Left lung (tissue), 14 donors: ENCODE data around the gene COX20. TPM values are rescaled to one million over a fixed set of nuclear protein-coding genes. Genes with fewer than 3 reads are reported as not detected.

ENCODE experiments used
- ATAC-seq: fragments of 200-7000 bp; cut with Tn5 transposase; one replicate; pipeline ENCODE4 v1.9.1; 2020; ENCODE audit warnings: moderate library complexity
- DNase-seq, 4 donors: peaks; one replicate each; pipeline ENCODE4 v3.0.0-alpha.2; 2013 to 2020
- H3K27ac ChIP-seq, 2 donors: fragments of 200-600 bp; sonication (generic) in 1 of 2; one replicate each; pipeline versions ENCODE4 v1.5.0 to v1.8.0; 2020 to 2021
- H3K27me3 ChIP-seq, 2 donors: fragments of 200-600 bp; sonication (generic) in 1 of 2; one replicate each; pipeline versions ENCODE4 v1.5.0 to v1.8.0; 2020 to 2021
- H3K36me3 ChIP-seq, 2 donors: fragments of 200-600 bp; sonication (generic) in 1 of 2; one replicate each; pipeline versions ENCODE4 v1.5.0 to v1.8.0; 2020 to 2021
- H3K4me1 ChIP-seq, 2 donors: fragments of 200-600 bp; one replicate each; pipeline ENCODE4 v1.8.0; 2021
- H3K4me3 ChIP-seq, 2 donors: fragments of 200-600 bp; sonication (generic) in 1 of 2; one replicate each; pipeline versions ENCODE4 v1.5.0 to v1.8.0; 2020 to 2021; ENCODE audit warnings: mild to moderate bottlenecking in 1 of 2
- H3K9me3 ChIP-seq, 2 donors: fragments of 200-600 bp; sonication (generic) in 1 of 2; one replicate each; pipeline versions ENCODE4 v1.5.0 to v1.8.0; 2020 to 2021
- CTCF ChIP-seq, 2 donors: fragments of 200-600 bp; sonication (generic) in 1 of 2; IDR thresholded peaks; one replicate each; pipeline versions ENCODE4 v1.5.0 to v1.8.0; 2021; ENCODE audit warnings: antibody characterized with exemption in 2 of 2
- intact Hi-C, 2 donors: fragments of 100-400 bp; cut with DNase I; formaldehyde crosslinking; loops; one replicate each; pipeline versions ENCODE4 v1.11.2 to v1.14.2; 2022
- long read RNA-seq, 12 donors: library from polyadenylated mRNA in 2 of 12; unstranded in 2 of 12; transcript quantifications; one replicate each; pipeline ENCODE4 v2.0.0 and lab custom pipeline, GENCODE V29; 2019 to 2026
- polyA plus RNA-seq, 6 donors: library from polyadenylated mRNA; unstranded; fragments of 120-200 nt; gene quantifications; one replicate each; pipeline ENCODE4 v1.2.1, GENCODE V29; 2013; ENCODE audit not compliant: insufficient read length in 6 of 6
- total RNA-seq, 2 donors: library from RNA; stranded (reverse); fragmentation: NEBNext Ultra II Directional; extraction: Animal tissue kit (Norgen Biotek cat#: 25700); gene quantifications; one replicate each; pipeline ENCODE4 v1.2.1, GENCODE V29; 2021
- donor health status: DM: no; HTN: yes; CAD: no.
- donor health status: DM: no; HTN: no; CAD: no.

Gene COX20
- 10 to 100 TPM; 27.1 to 31.4 TPM for total RNA-seq
- polyA plus RNA-seq: 100 to 1,000 TPM in 3 of 6 donors, 10 to 100 TPM in 3; 81.6 to 125 (median 99.5) TPM
- long read RNA-seq, donor 1, transcript COX20-202 (3 exons, 1,005 nt): major isoform, 41 of 104 reads
- long read RNA-seq, donor 1, transcript COX20-204 (3 exons, 2,616 nt): minor isoform, 15 of 104 reads
- long read RNA-seq, donor 1, transcript COX20-203 (4 exons, 2,631 nt): minor isoform, 39 of 104 reads
- long read RNA-seq, donor 1, partial matches to known transcripts: 5 of 104 reads
- long read RNA-seq, donor 1, other reads (novel, unspliced or antisense): 0 of 104 reads
- long read RNA-seq, donor 2, transcript COX20-203 (4 exons, 2,631 nt): minor isoform, 29 of 836 reads
- long read RNA-seq, donor 2, transcript COX20-202 (3 exons, 1,005 nt): major isoform, 34 of 836 reads
- long read RNA-seq, donor 2, transcript COX20-204 (3 exons, 2,616 nt): minor isoform, 12 of 836 reads
- long read RNA-seq, donor 2, partial matches to known transcripts: 656 of 836 reads
- long read RNA-seq, donor 2, other reads (novel, unspliced or antisense): 102 of 836 reads
- long read RNA-seq, donor 3, transcript COX20-202 (3 exons, 1,005 nt): major isoform, 31 of 366 reads
- long read RNA-seq, donor 3, transcript COX20-203 (4 exons, 2,631 nt): minor isoform, 29 of 366 reads
- long read RNA-seq, donor 3, partial matches to known transcripts: 269 of 366 reads
- long read RNA-seq, donor 3, other reads (novel, unspliced or antisense): 32 of 366 reads
- long read RNA-seq, donor 4, transcript COX20-203 (4 exons, 2,631 nt): major isoform, 26 of 52 reads
- long read RNA-seq, donor 4, transcript COX20-202 (3 exons, 1,005 nt): minor isoform, 22 of 52 reads
- long read RNA-seq, donor 4, partial matches to known transcripts: 0 of 52 reads
- long read RNA-seq, donor 4, other reads (novel, unspliced or antisense): 3 of 52 reads
- long read RNA-seq, donor 5, transcript COX20-204 (3 exons, 2,616 nt): minor isoform, 6 of 398 reads
- long read RNA-seq, donor 5, transcript COX20-202 (3 exons, 1,005 nt): major isoform, 53 of 398 reads
- long read RNA-seq, donor 5, transcript COX20-203 (4 exons, 2,631 nt): minor isoform, 30 of 398 reads
- long read RNA-seq, donor 5, partial matches to known transcripts: 252 of 398 reads
- long read RNA-seq, donor 5, other reads (novel, unspliced or antisense): 56 of 398 reads
- long read RNA-seq, donor 6, transcript COX20-202 (3 exons, 1,005 nt): major isoform, 71 of 91 reads
- long read RNA-seq, donor 6, transcript COX20-203 (4 exons, 2,631 nt): minor isoform, 6 of 91 reads
- long read RNA-seq, donor 6, partial matches to known transcripts: 12 of 91 reads
- long read RNA-seq, donor 6, other reads (novel, unspliced or antisense): 0 of 91 reads
- long read RNA-seq, donor 7, transcript COX20-202 (3 exons, 1,005 nt): minor isoform, 15 of 46 reads
- long read RNA-seq, donor 7, transcript COX20-203 (4 exons, 2,631 nt): major isoform, 20 of 46 reads
- long read RNA-seq, donor 7, partial matches to known transcripts: 7 of 46 reads
- long read RNA-seq, donor 7, other reads (novel, unspliced or antisense): 0 of 46 reads
- long read RNA-seq, donor 8, transcript COX20-203 (4 exons, 2,631 nt): major isoform, 25 of 665 reads
- long read RNA-seq, donor 8, transcript COX20-202 (3 exons, 1,005 nt): minor isoform, 19 of 665 reads
- long read RNA-seq, donor 8, partial matches to known transcripts: 558 of 665 reads
- long read RNA-seq, donor 8, other reads (novel, unspliced or antisense): 61 of 665 reads
- long read RNA-seq, donor 9: 0 reads
- long read RNA-seq, donor 10, transcript COX20-202 (3 exons, 1,005 nt): minor isoform, 15 of 36 reads
- long read RNA-seq, donor 10, transcript COX20-203 (4 exons, 2,631 nt): major isoform, 17 of 36 reads
- long read RNA-seq, donor 10, partial matches to known transcripts: 0 of 36 reads
- long read RNA-seq, donor 10, other reads (novel, unspliced or antisense): 3 of 36 reads
- long read RNA-seq, donor 11, transcript COX20-204 (3 exons, 2,616 nt): minor isoform, 10 of 173 reads
- long read RNA-seq, donor 11, transcript COX20-203 (4 exons, 2,631 nt): major isoform, 85 of 173 reads
- long read RNA-seq, donor 11, transcript COX20-202 (3 exons, 1,005 nt): minor isoform, 67 of 173 reads
- long read RNA-seq, donor 11, partial matches to known transcripts: 5 of 173 reads
- long read RNA-seq, donor 11, other reads (novel, unspliced or antisense): 0 of 173 reads
- long read RNA-seq, donor 12, transcript COX20-203 (4 exons, 2,631 nt): major isoform, 18 of 37 reads
- long read RNA-seq, donor 12, transcript COX20-202 (3 exons, 1,005 nt): minor isoform, 14 of 37 reads
- long read RNA-seq, donor 12, partial matches to known transcripts: 0 of 37 reads
- long read RNA-seq, donor 12, other reads (novel, unspliced or antisense): 0 of 37 reads

GRCh38 chr1:244835276-244836134 is at the start of gene COX20:
Gene COX20, plus strand, starts transcription at chr1:244835658. Its CDS starts 57 bp downstream, at chr1:244835715.
- ATAC-seq (peak; percentile 86), DNase-seq (peak in 3 of 4 donors; percentile 92 to 96 (median 95))
- Histone ChIP-seq H3K4me1 (peaks cover 16 to 54% of the 10 kb centered on the region in 2 donors), H3K27me3 (no peaks in the 10 kb centered on the region), H3K9me3 (no peaks in the 10 kb centered on the region), H3K27ac (peak within 1 kb of the TSS; percentile 95 to 99), H3K4me3 (peak within 1 kb of the TSS; percentile 64 to 74), H3K36me3 (peaks cover 0 to 26% of the 10 kb centered on the region in 2 donors)
- no peak for TF ChIP-seq CTCF (IDR thresholded peaks at IDR 0.05)
- intact Hi-C loops: no loop called here

GRCh38 chr1:244788493-244789275 is 46.8 kb upstream of the COX20 start:
- no peaks in the 10 kb centered on the region for H3K4me1 ChIP-seq
- ATAC-seq (no peak), DNase-seq (no peak)
- H3K27me3 ChIP-seq: no peaks in the 10 kb centered on the region
- no peak overlapping the region for H3K27ac ChIP-seq
- no peak overlapping the region for H3K4me3 ChIP-seq
- intact Hi-C loops: no loop called here
- H3K36me3 ChIP-seq: no peaks in the 10 kb centered on the region
- TF ChIP-seq CTCF (IDR thresholded peaks at IDR 0.05): no peak
- H3K9me3 ChIP-seq: no peaks in the 10 kb centered on the region

- ATAC-seq (no peak), DNase-seq (no peak)
- no peak overlapping the region for H3K4me3 ChIP-seq
- intact Hi-C loops: no loop called here
- no peaks in the 10 kb centered on the region for H3K9me3 ChIP-seq
- no peak for TF ChIP-seq CTCF (IDR thresholded peaks at IDR 0.05)
- H3K36me3 ChIP-seq: no peaks in the 10 kb centered on the region
- H3K4me1 ChIP-seq: no peaks in the 10 kb centered on the region
- H3K27ac ChIP-seq: no peak overlapping the region
- no peaks in the 10 kb centered on the region for H3K27me3 ChIP-seq
Measured at GRCh38 chr1:244789276-244789580, 46.2 kb upstream of the COX20 start.
